ENCODE data around the gene MED13.

DNA sequence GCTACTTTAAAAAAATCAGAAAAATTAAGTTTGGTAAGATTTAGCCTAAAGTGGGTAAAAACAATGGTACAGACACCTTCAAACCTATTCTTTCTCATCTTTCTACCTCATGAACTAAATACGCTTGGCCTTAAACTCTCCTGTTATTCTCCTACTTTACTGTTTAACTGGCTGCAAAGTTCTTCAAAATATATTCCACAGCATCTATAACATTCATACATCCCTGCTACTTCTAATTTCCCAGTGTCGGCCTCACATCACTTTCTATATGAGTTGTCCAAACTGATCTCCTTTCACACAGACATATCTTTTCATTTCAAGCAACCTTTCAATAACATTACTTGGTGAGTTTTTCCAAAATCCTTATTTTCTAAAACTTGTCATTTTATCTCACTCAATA is 64.0 kb downstream of the MED13 start:
- TF ChIP-seq, protein P1, sequence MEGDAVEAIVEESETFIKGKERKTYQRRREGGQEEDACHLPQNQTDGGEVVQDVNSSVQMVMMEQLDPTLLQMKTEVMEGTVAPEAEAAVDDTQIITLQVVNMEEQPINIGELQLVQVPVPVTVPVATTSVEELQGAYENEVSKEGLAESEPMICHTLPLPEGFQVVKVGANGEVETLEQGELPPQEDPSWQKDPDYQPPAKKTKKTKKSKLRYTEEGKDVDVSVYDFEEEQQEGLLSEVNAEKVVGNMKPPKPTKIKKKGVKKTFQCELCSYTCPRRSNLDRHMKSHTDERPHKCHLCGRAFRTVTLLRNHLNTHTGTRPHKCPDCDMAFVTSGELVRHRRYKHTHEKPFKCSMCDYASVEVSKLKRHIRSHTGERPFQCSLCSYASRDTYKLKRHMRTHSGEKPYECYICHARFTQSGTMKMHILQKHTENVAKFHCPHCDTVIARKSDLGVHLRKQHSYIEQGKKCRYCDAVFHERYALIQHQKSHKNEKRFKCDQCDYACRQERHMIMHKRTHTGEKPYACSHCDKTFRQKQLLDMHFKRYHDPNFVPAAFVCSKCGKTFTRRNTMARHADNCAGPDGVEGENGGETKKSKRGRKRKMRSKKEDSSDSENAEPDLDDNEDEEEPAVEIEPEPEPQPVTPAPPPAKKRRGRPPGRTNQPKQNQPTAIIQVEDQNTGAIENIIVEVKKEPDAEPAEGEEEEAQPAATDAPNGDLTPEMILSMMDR (IDR thresholded peaks at IDR 0.05): no peak
- TF ChIP-seq POLR2AphosphoS5 (IDR thresholded peaks at IDR 0.05): no peak
- TF ChIP-seq POLR2A (IDR thresholded peaks at IDR 0.05): no peak

Measured in sigmoid colon (tissue), 4 donors.